Measurements from ENCODE around the gene RCBTB2.

GRCh38 chr13:48527955-48528354 is 4.9 kb downstream of the RCBTB2 start:
- TF ChIP-seq CTCF (IDR thresholded peaks at IDR 0.05) (no peak), POLR2A (IDR thresholded peaks at IDR 0.05) (no peak)

Data from testis (tissue), 2 donors.